Thymus (tissue), 11 donors: ENCODE measurements around the gene TIMP2. TPM values are rescaled to one million over a fixed set of nuclear protein-coding genes. Genes with fewer than 3 reads are reported as not detected.

Experiments used
- DNase-seq, 9 donors: peaks; one replicate each; pipeline ENCODE4 v3.0.0-alpha.2; 2013; ENCODE audit warnings: low spot score in 9 of 9, low read depth in 6 of 9, missing footprints in 1 of 9
- H3K27ac ChIP-seq, 2 donors: one replicate each; pipeline ENCODE4 v1.5.1; 2013; ENCODE audit warnings: control low read depth in 1 of 2, low read depth in 1 of 2, low read length in 1 of 2, mild to moderate bottlenecking in 1 of 2, moderate library complexity in 1 of 2
- H3K27me3 ChIP-seq, 2 donors: one replicate each; pipeline ENCODE4 v1.5.1; 2013; ENCODE audit warnings: low read length in 1 of 2; ENCODE audit not compliant: control insufficient read depth in 2 of 2, insufficient read depth in 1 of 2
- H3K36me3 ChIP-seq, 2 donors: one replicate each; pipeline ENCODE4 v1.5.1; 2013; ENCODE audit warnings: low read length in 1 of 2, mild to moderate bottlenecking in 1 of 2, moderate library complexity in 1 of 2; ENCODE audit not compliant: control insufficient read depth in 2 of 2, insufficient read depth in 2 of 2
- H3K4me1 ChIP-seq, 2 donors: one replicate each; pipeline ENCODE4 v1.5.1; 2013; ENCODE audit warnings: low read length in 2 of 2; ENCODE audit not compliant: control insufficient read depth in 2 of 2, insufficient read depth in 2 of 2
- H3K4me3 ChIP-seq, 2 donors: one replicate each; pipeline ENCODE4 v1.5.1; 2013; ENCODE audit warnings: low read length in 2 of 2, control low read depth in 1 of 2, mild to moderate bottlenecking in 1 of 2
- H3K9me3 ChIP-seq, 2 donors: one replicate each; pipeline ENCODE4 v1.5.1; 2013; ENCODE audit warnings: low read length in 1 of 2, mild to moderate bottlenecking in 1 of 2; ENCODE audit not compliant: control insufficient read depth in 2 of 2, insufficient read depth in 1 of 2
- WGBS: extraction: QIAGEN DNeasy Blood & Tissue Kit; methylation state at CpG from one replicate; pipeline ENCODE4 v1.1.7; 2013; 5-methylcytosine and 5-hydroxymethylcytosine counted together
- polyA plus RNA-seq: library from polyadenylated mRNA; stranded (reverse); fragments of 200-250 nt; gene quantifications from one replicate; pipeline ENCODE4 v1.2.3, GENCODE V29; 2013
- total RNA-seq: library from RNA; stranded (reverse); fragments of 120-200 nt; gene quantifications from one replicate; pipeline ENCODE4 v1.2.4, GENCODE V29; 2013
- donor health status: healthy.

The TIMP2 gene
- total and polyA plus RNA-seq, 2 donors, result 23.1 to 27.5 TPM

- no peak overlapping the region for H3K27ac ChIP-seq
- H3K27me3 ChIP-seq, result no peaks in the 10 kb centered on the region
- H3K9me3 ChIP-seq, result no peaks in the 10 kb centered on the region
- peaks cover 4 to 18% of the 10 kb centered on the region in 2 donors for H3K4me1 ChIP-seq
- peaks cover 48 to 61% of the 10 kb centered on the region in 2 donors for H3K36me3 ChIP-seq
- DNase-seq, result no peak
- WGBS, result 98% methylated on average over 1 of the region's 1 CpG
- H3K4me3 ChIP-seq, result no peak overlapping the region
These were observed 61.1 kb downstream of the TIMP2 start for GRCh38 chr17:78864117-78864516.

- no peaks in the 10 kb centered on the region for H3K9me3 ChIP-seq
- peaks cover 4 to 18% of the 10 kb centered on the region in 2 donors for H3K4me1 ChIP-seq
- no peak overlapping the region for H3K27ac ChIP-seq
- no peak overlapping the region for H3K4me3 ChIP-seq
- WGBS, result 97% methylated on average over 17 of the region's 17 CpGs
- peaks cover 35 to 57% of the 10 kb centered on the region in 2 donors for H3K36me3 ChIP-seq
- no peaks in the 10 kb centered on the region for H3K27me3 ChIP-seq
- DNase-seq, result no peak
These were observed 62.8 kb downstream of the TIMP2 start for GRCh38 chr17:78862073-78863023.

- Histone ChIP-seq H3K4me3 (no peak overlapping the region), H3K36me3 (peaks cover 47 to 64% of the 10 kb centered on the region in 2 donors), H3K27ac (no peak overlapping the region), H3K9me3 (no peaks in the 10 kb centered on the region), H3K27me3 (no peaks in the 10 kb centered on the region), H3K4me1 (peaks cover 4 to 7% of the 10 kb centered on the region in 2 donors)
- no peak for DNase-seq
- 99% methylated on average over 4 of the region's 4 CpGs for WGBS
These were observed 64.0 kb downstream of the TIMP2 start for GRCh38 chr17:78861229-78861628.

- no peak for DNase-seq
- WGBS, result 91% methylated on average over 4 of the region's 4 CpGs
- H3K27ac ChIP-seq, result no peak overlapping the region
- no peaks in the 10 kb centered on the region for H3K4me1 ChIP-seq
- peaks cover 63 to 76% of the 10 kb centered on the region in 2 donors for H3K36me3 ChIP-seq
- no peaks in the 10 kb centered on the region for H3K9me3 ChIP-seq
- no peaks in the 10 kb centered on the region for H3K27me3 ChIP-seq
- H3K4me3 ChIP-seq, result no peak overlapping the region
These were observed 66.1 kb downstream of the TIMP2 start for GRCh38 chr17:78859051-78859450.

GRCh38 chr17:78857266-78857665, 67.9 kb downstream of the TIMP2 start:
- peaks cover 58 to 76% of the 10 kb centered on the region in 2 donors for H3K36me3 ChIP-seq
- no peak overlapping the region for H3K4me3 ChIP-seq
- H3K27me3 ChIP-seq, result no peaks in the 10 kb centered on the region
- no peaks in the 10 kb centered on the region for H3K9me3 ChIP-seq
- H3K4me1 ChIP-seq, result no peaks in the 10 kb centered on the region
- no peak overlapping the region for H3K27ac ChIP-seq
- no peak for DNase-seq
- WGBS, result 97% methylated on average over 14 of the region's 14 CpGs

- no peak for DNase-seq
- Histone ChIP-seq H3K9me3 (no peaks in the 10 kb centered on the region), H3K27me3 (no peaks in the 10 kb centered on the region), H3K27ac (no peak overlapping the region), H3K36me3 (peaks cover 46 to 66% of the 10 kb centered on the region in 2 donors), H3K4me3 (no peak overlapping the region), H3K4me1 (no peaks in the 10 kb centered on the region)
- 98% methylated on average over 25 of the region's 25 CpGs for WGBS
These were observed 69.5 kb downstream of the TIMP2 start for GRCh38 chr17:78855561-78856165.

GRCh38 chr17:78854508-78854907, 70.7 kb downstream of the TIMP2 start:
- no peaks in the 10 kb centered on the region for H3K4me1 ChIP-seq
- H3K36me3 ChIP-seq, result peaks cover 46 to 60% of the 10 kb centered on the region in 2 donors
- 96% methylated on average over 9 of the region's 9 CpGs for WGBS
- H3K4me3 ChIP-seq, result no peak overlapping the region
- no peak for DNase-seq
- H3K9me3 ChIP-seq, result no peaks in the 10 kb centered on the region
- H3K27ac ChIP-seq, result no peak overlapping the region
- H3K27me3 ChIP-seq, result no peaks in the 10 kb centered on the region

GRCh38 chr17:78853926-78854394, 71.2 kb downstream of the TIMP2 start:
- no peak for DNase-seq
- 90% methylated on average over 11 of the region's 11 CpGs for whole genome bisulfite sequencing
- Histone ChIP-seq H3K4me1 (no peaks in the 10 kb centered on the region), H3K27me3 (no peaks in the 10 kb centered on the region), H3K9me3 (no peaks in the 10 kb centered on the region), H3K27ac (no peak overlapping the region), H3K36me3 (peaks cover 46 to 57% of the 10 kb centered on the region in 2 donors), H3K4me3 (no peak overlapping the region)

GRCh38 chr17:78852709-78853121, 72.5 kb downstream of the TIMP2 start:
- no peak for DNase-seq
- Histone ChIP-seq H3K36me3 (peaks cover 46 to 52% of the 10 kb centered on the region in 2 donors), H3K27ac (no peak overlapping the region), H3K27me3 (no peaks in the 10 kb centered on the region), H3K4me1 (no peaks in the 10 kb centered on the region), H3K9me3 (no peaks in the 10 kb centered on the region), H3K4me3 (no peak overlapping the region)
- whole genome bisulfite sequencing, result 98% methylated on average over 16 of the region's 16 CpGs
